Activated CD4-positive, alpha-beta T cell treated with anti-CD3 and anti-CD28 coated beads, Interleukin-2, amount 50 U/mL, for 48 hours (primary cell): ENCODE results near the gene STK33.

Source experiments
- DNase-seq, 2 experiments: peaks; one replicate each; pipeline ENCODE4 v3.0.0-alpha.2; 2020

Gene STK33

GRCh38 chr11:8372641-8373381 lies 221.2 kb downstream of the STK33 start:
- DNase-seq = no peak

- no peak for DNase-seq
These were observed 222.5 kb downstream of the STK33 start for GRCh38 chr11:8371516-8371884.

DNA sequence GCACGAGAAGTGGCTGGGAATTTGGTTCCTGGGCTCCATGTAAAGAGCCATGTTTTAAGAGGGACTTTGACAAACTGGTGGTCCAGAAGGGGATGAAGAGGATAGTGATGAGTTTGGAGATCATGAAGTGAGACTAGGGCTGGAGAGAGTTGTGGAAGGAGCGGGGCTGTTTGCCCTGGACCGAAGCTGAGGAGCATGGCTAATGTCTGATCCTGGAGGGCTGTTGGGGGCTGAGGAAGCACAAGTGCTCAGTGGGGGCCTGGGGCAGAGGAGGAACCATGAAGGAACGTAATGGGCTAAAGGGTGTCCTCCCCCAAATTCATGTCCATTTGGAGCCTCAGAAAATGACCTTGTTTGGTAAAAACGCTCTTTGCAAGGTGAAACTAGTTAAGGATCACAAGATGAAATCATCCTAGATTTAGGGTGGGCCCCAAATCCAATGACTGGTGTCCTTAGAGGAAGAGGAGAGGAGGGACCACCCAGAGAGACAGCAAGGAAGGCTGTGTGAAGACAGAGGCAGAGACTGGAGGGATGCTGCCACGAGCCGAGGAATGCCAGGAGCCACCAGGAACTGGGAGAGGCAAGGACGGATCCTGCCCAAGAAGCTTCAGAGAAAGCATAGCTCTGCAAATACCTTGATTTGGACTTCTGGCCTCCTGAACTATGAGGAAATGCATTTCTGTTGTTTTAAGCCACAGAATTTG lies 223.1 kb downstream of the STK33 start:
- DNase-seq = no peak

GRCh38 chr11:8369592-8370205 lies 224.3 kb downstream of the STK33 start:
- DNase-seq = no peak

GRCh38 chr11:8368772-8369171 lies 225.3 kb downstream of the STK33 start:
- DNase-seq = no peak

- DNase-seq = no peak
These were observed 225.8 kb downstream of the STK33 start for GRCh38 chr11:8368194-8368593.

DNA sequence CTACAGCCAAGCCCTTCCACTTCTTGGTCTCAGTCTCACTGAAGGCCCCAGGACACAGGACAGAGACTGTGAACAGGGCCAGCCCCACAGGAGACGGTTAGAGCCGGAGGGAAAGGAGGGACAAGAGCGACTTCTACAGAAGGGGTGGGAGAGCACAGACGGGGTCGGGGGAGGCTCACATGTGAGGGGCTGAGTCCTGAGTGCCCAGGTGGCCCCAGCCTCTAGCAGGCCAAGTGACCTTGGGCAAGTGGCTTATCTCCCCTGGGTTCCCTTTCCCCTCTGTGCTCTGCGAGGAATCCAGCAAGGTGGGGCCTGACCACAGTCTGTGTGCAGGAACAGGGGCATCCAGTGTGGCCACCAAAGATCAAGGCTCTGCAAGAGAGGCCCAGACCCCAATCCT lies 227.7 kb downstream of the STK33 start:
- no peak for DNase-seq

DNA sequence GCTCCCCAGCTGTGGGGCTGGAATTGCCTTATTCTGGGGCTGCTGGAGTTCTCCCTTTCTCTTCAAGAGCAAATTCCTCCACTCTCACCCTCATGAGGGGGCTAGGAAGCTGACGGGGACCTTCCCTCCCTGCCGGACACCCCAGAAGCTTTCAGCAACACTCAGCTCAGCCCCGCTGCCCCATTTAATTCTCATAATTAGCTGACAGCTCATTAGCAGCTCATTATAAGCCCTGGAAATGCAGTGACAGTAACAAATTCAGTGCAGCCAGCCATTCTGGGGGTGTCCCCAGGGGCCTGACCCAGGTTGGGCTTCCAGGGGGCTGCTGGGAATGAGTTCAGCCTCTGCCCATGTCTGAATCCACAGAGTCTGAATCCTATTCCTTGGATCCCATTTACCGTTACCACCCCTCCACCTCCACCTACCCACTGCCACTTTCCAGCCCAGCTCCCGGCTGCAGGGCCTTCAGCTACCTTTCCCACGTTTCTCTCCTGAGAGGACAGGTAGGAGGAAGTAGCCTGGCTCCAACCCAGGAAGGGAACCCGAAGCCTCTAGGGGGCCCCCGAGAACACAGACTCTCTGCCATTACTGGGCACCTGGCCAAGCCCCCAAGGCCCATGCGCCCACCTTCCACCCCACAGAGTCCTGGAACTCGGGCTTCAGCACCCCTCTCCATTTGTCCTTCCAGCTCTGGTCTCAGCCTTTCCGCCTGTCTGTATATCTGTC lies 228.6 kb downstream of the STK33 start:
- DNase-seq = no peak

DNA sequence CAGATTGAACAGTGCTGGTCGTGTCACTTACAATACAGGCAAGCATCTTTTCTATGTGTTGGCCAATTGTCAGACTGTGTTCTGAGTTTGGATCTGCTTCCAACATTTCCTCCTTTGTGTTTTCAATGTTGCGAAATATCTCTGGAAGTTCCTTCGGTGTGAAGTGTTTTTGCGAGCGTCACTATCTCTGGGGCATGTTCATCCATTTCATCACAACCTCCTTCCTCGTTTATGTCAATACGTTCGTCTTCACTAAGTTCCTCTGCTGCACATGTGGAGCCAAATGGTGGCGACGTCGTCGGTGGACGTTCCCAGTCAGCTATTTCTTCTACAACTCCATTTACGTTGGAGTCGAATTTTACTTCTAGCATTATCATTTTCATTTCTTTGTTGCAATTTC lies 230.1 kb downstream of the STK33 start:
- no peak for DNase-seq

DNA sequence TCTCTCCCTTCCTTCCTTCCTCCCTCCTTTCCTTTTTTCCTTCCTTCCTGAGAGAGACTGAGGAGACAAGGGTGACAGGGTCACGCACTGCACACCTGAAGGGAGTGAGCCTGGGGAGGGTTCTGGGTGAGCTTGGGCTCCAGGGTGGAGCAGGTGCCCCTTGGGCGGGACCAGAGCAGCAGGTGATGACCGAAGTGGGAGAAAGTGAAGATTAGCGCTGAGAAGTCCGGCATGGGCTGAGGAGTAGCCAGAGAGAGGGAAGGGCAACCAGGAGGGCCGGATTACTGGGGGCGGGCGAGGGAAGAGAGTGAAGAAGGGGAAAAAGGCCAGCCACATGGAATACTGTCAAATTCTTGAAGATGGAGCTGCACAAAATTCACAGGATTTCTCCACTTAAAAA lies 231.1 kb downstream of the STK33 start:
- DNase-seq = no peak

DNA sequence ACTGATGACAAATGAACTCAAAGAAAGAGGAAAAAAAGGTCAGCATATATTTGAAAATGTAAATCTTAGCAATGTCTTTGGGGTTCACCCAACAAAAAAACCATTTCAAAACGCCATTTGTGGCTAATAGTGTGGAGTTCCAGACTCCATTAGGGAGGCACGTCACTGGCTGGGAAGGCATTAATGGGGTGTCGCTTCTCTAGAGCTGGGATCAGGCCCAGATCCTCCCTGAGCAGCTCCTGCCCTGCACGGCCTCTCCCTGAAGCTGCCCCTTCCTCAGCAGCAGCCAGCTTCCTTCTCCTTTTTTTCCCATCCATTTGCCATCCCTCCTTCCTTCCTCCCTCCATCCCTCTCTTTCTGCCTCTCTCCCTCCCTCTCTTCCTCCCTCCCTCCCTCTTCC lies 231.5 kb downstream of the STK33 start:
- DNase-seq = no peak

- DNase-seq = no peak
These were observed 232.3 kb downstream of the STK33 start for GRCh38 chr11:8361664-8362210.

GRCh38 chr11:8361206-8361605 lies 232.8 kb downstream of the STK33 start:
- DNase-seq = no peak

DNA sequence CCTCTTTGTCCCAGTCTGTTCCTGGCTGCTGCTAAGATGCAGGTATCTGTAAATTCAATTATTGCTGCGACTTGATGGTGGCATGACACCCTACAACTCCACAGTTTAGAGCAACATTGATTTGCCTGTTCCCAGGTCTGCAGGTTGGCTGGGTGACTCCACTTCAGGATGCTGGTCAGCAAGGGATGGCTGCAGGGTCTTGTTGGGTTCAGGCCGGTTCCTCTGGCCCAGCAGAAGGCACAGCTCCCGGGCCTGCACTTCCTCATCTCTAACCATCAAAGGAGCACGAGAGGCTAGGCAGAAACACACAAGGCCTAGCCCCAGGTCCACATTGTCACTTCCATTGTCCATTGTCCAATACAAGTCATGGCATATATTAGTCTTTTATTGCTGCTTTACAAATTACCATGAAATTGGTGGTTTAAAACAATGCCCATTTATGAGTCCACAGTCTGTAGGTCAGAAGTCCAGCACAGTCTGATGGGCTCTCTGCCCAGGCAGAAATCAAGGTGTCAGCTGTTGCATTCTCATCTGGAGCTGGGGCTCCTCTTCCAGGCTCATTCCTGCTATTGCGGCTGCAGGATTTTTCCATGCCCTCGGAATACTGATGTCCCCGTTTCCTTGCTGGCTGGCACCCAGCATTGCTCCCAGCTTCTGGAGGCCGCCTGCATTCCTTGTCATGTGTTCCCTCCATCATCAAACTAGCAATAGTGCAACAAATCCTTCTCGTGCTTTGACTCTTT lies 233.8 kb downstream of the STK33 start:
- DNase-seq = no peak

GRCh38 chr11:8359521-8359920 lies 234.5 kb downstream of the STK33 start:
- no peak for DNase-seq

DNA sequence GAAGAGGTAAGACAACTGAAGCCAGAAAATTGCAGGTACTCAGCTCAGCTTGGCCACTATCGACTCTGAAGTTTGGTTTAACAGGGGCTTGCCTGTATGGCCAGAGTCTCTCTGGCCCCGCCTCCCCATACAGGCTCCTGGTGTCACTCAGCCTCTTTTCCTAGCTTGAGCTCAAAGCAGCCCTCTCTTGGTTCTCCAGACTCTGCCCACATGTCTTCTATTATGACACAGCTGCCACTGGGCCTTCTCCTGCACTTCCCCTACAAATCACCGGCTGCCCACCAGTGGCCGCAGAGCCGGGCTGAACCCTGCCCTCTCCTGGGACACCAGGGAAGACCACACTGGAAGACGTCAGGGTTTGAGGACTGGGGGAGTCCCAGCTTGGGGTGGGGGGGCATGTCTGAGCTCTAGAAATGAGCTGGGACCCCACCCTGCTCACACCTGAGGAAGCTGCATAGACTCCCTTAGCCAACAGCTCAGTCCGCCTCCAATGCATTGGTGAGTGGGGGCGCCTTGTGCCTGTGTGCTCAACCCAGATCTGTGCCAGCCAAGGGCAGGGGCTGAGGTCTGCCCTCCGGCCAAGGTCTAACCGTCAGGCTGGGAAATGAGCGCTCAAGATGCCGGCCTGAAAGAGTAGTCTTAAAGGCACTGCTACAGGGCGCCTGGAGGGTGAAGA lies 236.0 kb downstream of the STK33 start:
- DNase-seq = no peak

GRCh38 chr11:8357505-8357888 lies 236.5 kb downstream of the STK33 start:
- no peak for DNase-seq

DNA sequence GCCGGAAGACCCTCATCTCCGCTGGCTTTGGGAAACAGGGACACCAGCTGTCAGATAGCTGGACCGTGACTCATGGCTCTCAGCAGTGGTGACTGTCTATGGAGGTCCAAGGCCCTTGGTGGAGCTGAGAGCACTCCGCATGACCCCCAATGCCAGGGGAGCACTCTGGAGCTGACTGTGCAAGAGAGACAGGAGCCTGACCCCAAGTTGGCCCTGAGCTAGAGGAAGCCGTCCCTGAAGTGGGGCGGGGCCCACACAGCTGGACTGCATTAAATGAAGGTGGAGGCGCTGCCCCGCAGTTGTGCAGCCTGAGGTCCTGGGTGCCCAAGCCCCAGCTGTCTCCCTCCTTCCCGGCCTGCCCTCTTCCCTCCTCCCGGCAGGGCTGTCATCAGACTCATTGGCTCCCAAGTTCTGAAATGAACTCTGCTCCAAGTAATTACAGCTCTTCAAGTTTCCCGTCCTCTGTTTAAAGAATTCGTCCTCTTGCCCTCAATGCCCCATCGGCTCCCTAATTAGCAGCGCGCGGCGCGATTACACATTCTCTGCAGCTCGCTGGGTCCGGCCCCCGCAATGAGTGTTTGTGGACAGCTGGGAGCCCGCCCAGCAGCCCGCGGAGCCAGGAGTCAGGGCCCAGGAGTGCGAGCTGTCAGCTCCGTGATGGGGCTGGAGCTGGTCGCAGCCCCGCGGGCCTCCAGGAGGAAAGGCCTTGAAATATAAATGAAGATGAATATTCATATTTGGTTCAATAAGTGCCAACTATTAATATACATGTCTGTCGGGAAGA lies 237.1 kb downstream of the STK33 start:
- no peak for DNase-seq

DNA sequence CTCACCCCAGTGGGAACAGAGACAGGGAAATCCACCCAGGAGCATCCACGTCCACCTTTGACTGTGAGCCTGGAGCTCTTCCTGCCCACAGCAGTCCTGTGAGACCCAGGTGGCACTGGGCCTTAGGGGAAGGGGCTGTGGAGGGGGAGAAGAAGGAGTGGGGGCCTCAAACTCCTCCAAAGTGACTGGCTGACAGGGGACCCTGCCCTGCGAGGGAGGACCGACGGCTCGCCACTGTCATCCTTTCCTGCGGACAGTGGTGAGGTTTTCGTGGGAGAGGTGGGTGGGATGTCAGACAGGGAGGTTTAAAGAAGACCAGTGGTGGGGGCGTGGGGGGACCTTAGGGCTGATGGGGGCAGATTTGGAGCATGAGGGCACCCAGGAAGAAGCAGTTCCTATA lies 237.8 kb downstream of the STK33 start:
- no peak for DNase-seq

DNA sequence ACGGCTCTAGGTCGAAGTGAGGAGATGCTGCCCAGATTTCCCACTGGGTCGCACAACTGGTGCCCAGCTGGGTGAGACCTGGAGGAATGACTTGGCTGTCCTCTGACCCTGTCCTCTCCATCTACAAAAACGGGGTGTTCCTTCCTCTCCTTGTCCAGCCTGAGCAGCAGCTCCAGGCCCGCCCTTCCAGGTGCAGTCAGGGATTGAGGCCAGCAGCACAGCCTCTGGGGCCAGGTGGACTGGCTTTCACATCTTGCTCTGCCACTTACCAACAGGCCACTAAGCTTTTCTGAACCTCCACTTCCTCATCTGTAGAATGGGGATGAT lies 238.6 kb downstream of the STK33 start:
- DNase-seq = no peak
